ENCODE data around the gene HOXB4. TPM values are rescaled to one million over a fixed set of nuclear protein-coding genes. Genes with fewer than 3 reads are reported as not detected.
"Not testable (repeated sequence)": the region's sequence is repeated elsewhere in the genome, so short reads cannot be mapped to it uniquely, and the experiment has no call there.

The HOXB4 gene
- total RNA-seq, 1 experiment from 2014 or later: 14.5 TPM

GRCh38 chr17:48549281-48549630, 28.9 kb downstream of the HOXB4 start:
- no peak for DNase-seq (ENCODE audit: low spot score)

GRCh38 chr17:48548523-48549280, 29.4 kb downstream of the HOXB4 start:
- DNase-seq (ENCODE audit: low spot score): no peak

GRCh38 chr17:48547808-48548522, 30.2 kb downstream of the HOXB4 start:
- no peak for DNase-seq (ENCODE audit: low spot score)

GRCh38 chr17:48546924-48547807, 31.0 kb downstream of the HOXB4 start:
- no peak for DNase-seq (ENCODE audit: low spot score)

GRCh38 chr17:48546137-48546923, 31.8 kb downstream of the HOXB4 start:
- no peak for DNase-seq (ENCODE audit: low spot score)

GRCh38 chr17:48545539-48545938, 32.6 kb downstream of the HOXB4 start:
- DNase-seq (ENCODE audit: low spot score): no peak

GRCh38 chr17:48545022-48545375, 33.2 kb downstream of the HOXB4 start, which contains the start of gene HOXB2:
Gene HOXB2, minus strand, starts transcription at chr17:48545109. Its CDS starts 198 bp downstream, at chr17:48544911.
- DNase-seq (ENCODE audit: low spot score): no peak

GRCh38 chr17:48544349-48545021, 33.7 kb downstream of the HOXB4 start:
- no peak for DNase-seq (ENCODE audit: low spot score)

GRCh38 chr17:48543854-48544348, 34.2 kb downstream of the HOXB4 start:
- DNase-seq (ENCODE audit: low spot score): no peak

GRCh38 chr17:48543107-48543853, 34.9 kb downstream of the HOXB4 start:
- peak; percentile 65 for DNase-seq (ENCODE audit: low spot score)

GRCh38 chr17:48542698-48543106, 35.4 kb downstream of the HOXB4 start:
- no peak for DNase-seq (ENCODE audit: low spot score)

- no peak for DNase-seq (ENCODE audit: low spot score)
These were observed 36.0 kb downstream of the HOXB4 start for GRCh38 chr17:48542114-48542656.

GRCh38 chr17:48541577-48542113, 36.5 kb downstream of the HOXB4 start:
- DNase-seq (ENCODE audit: low spot score): no peak

GRCh38 chr17:48541036-48541576, 37.0 kb downstream of the HOXB4 start:
- no peak for DNase-seq (ENCODE audit: low spot score)

GRCh38 chr17:48540213-48540612, 37.9 kb downstream of the HOXB4 start:
- no peak for DNase-seq (ENCODE audit: low spot score)

GRCh38 chr17:48539177-48539576, 39.0 kb downstream of the HOXB4 start:
- no peak for DNase-seq (ENCODE audit: low spot score)

GRCh38 chr17:48537316-48537715, 40.8 kb downstream of the HOXB4 start:
- DNase-seq (ENCODE audit: low spot score): no peak

GRCh38 chr17:48535793-48536559, 42.2 kb downstream of the HOXB4 start:
- DNase-seq (ENCODE audit: low spot score): not testable (repeated sequence)

Measured in HT-29 (cell line).